GM12873 (cell line): Measurements from ENCODE around the gene CFAP100.

ENCODE experiments used
- CTCF ChIP-seq: IDR thresholded peaks from 2 replicates; pipeline ENCODE4 v1.5.1; 2012; ENCODE audit warnings: low read depth, mild to moderate bottlenecking, moderate library complexity, low read length, control low read depth; ENCODE audit not compliant: insufficient read depth; ENCODE audit errors: missing control alignments

Gene CFAP100

GRCh38 chr3:126358038-126358815, 36.5 kb upstream of the CFAP100 start:
- TF ChIP-seq CTCF, result no peak

DNA sequence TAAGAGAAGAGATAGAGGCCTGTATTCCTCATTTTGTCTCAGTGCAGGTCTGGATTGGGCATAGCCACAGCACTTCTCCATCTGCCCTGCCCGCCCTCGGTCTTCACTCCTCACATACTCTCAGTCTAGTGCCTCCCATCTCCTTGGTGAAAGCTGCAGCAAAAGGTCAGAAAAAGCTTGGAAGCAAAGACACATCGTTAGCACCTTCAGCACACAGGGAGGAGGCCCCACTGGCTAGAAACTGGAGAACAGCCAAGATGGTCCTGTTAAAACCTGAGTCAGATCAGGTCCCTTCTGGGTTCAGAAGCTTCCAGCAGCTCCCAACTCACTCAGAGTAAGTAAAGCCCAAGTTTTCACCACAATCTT, 35.9 kb upstream of the CFAP100 start:
- no peak for TF ChIP-seq CTCF

DNA sequence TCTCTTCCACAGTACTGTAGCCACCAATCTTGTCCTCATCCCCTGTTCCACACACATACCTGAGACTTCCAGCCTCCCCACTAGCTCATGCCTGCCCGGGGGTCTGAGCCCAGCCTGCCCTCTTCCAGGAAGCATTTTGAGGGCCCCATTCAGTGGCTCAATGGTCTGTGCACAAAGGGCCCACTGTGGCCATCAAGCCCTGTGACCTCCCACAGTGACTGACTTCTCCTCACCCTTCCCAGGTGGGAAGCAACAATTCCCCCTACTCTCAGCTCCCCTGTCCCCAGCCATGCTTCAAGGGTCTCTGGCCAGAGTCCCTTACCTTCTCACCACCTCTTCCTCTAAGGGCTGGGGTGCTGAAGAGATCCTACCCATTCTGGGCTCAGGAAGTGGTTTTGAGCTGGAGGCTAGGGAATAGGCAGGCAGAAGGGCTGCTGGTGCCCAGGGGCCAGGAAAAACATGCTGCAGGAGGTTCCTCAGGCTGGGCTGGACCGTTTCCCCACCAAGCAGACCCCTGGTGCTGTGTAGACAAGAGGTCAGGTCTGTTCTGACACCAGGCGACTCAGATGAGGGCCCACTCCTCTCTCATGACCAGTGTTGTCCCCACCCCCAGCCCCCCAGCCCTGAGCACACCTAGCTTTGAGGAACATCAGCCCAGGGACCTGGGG, 34.5 kb upstream of the CFAP100 start:
- no peak for TF ChIP-seq CTCF

DNA sequence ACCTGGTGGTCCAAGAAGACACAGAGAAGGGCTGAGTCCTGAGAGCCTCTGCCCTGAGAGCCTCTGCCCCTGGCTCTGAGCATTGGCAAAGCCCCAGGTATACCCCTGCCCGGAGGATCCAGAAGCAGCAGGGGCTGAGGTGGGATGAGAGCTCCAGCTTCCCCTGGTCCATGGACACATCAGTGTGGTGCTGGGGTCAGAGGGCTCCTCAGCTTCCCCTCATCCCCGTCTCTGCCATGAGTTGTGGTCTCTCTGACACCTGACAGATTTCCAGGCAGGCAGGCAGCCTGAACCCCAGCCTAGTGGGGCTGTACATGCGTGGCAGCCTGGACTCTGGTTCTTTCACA, 34.0 kb upstream of the CFAP100 start:
- TF ChIP-seq CTCF, result no peak

GRCh38 chr3:126361211-126361610, 33.5 kb upstream of the CFAP100 start:
- TF ChIP-seq CTCF, result no peak

- no peak for TF ChIP-seq CTCF
These were observed 30.5 kb upstream of the CFAP100 start for GRCh38 chr3:126364130-126364695.

- no peak for TF ChIP-seq CTCF
These were observed 29.9 kb upstream of the CFAP100 start for GRCh38 chr3:126364731-126365301.
